ENCODE results near the gene KIRREL3.

The KIRREL3 gene

DNA sequence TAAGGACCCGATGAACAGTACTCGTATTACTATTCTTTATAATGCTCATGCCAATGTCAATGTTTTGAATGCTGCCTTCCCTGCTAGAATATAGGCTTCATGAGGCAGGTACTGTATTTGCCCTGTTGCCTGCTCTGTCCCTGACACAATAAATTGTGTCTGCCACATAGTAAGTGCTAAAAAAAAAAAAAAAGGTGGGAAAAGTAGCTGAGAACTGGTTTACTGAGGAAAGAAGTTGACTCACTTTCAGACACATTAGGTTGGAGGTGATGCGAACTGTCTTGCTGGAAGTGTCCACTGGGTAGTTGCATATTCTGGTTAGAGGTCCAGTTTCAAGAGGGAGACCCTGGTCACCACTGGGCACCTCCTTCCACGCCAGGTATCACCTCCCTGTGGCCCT lies 255.9 kb downstream of the KIRREL3 start:
- Histone ChIP-seq H3K4me1 (ENCODE audit: control insufficient read depth in 1 of 2, insufficient read depth in 2 of 2, low read length in 2 of 2) (no peaks in the 10 kb centered on the region), H3K27me3 (ENCODE audit: low read depth, low read length) (no peaks in the 10 kb centered on the region)

DNA sequence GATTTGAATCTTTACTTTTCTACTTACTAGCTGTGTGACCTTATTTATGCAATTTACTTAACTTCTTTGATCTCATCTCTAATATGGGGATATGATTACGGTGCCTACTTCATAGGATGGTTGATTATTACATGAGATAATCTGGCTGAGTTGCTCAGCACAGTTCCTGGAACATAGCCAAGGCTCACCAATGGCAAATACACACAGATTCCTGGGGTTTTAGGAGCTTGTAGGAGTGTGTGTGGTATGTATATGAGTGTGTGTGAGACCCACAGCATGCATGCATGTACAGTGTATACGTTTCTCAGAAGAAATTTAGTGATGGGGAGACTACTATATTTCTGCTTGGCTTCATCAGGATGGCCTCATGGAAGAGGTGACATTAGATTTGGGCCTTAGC lies 256.9 kb downstream of the KIRREL3 start:
- no peak overlapping the region for H3K4me3 ChIP-seq (ENCODE audit: low read depth in 1 of 2, low read length in 2 of 2)
- no peaks in the 10 kb centered on the region for H3K27me3 ChIP-seq (ENCODE audit: low read depth, low read length)
- peaks cover 0 to under 1% of the 10 kb centered on the region in 2 donors for H3K4me1 ChIP-seq (ENCODE audit: control insufficient read depth in 1 of 2, insufficient read depth in 2 of 2, low read length in 2 of 2)
- no peak overlapping the region for H3K27ac ChIP-seq (ENCODE audit: low read length)
- H3K9me3 ChIP-seq (ENCODE audit: control insufficient read depth in 1 of 2, low read length in 2 of 2), result no peaks in the 10 kb centered on the region
- H3K36me3 ChIP-seq (ENCODE audit: control insufficient read depth in 1 of 2, insufficient read depth in 2 of 2, low read length in 2 of 2), result no peaks in the 10 kb centered on the region

More for the DNA sequence above, 255.9 kb downstream of the KIRREL3 start:
- Histone ChIP-seq H3K36me3 (ENCODE audit: control insufficient read depth in 1 of 2, insufficient read depth in 2 of 2, low read length in 2 of 2) (no peaks in the 10 kb centered on the region), H3K27ac (ENCODE audit: low read length) (no peak overlapping the region), H3K4me3 (ENCODE audit: low read depth in 1 of 2, low read length in 2 of 2) (no peak overlapping the region), H3K9me3 (ENCODE audit: control insufficient read depth in 1 of 2, low read length in 2 of 2) (no peaks in the 10 kb centered on the region)

DNA sequence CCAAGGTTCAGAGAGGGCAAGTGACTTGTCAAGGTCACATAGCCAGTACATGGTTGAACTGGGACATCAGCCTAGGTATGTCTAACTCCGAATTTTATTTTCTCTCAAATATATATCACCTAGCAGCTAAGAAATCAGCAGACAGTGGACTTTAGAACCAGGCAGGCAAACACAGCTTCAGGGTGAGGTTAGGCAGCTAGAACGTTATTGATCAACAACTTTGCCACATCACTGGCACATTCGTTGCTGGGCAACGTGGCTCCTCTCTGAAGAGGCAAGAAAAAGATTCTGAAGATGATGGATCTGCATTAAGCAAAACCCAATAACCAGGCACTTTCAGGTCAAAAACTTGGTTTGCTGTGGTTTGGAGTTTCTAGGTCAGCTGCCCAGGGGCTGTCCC lies 258.0 kb downstream of the KIRREL3 start:
- Histone ChIP-seq H3K4me3 (ENCODE audit: low read depth in 1 of 2, low read length in 2 of 2) (no peak overlapping the region), H3K27ac (ENCODE audit: low read length) (no peak overlapping the region), H3K27me3 (ENCODE audit: low read depth, low read length) (no peaks in the 10 kb centered on the region), H3K4me1 (ENCODE audit: control insufficient read depth in 1 of 2, insufficient read depth in 2 of 2, low read length in 2 of 2) (peaks cover 0 to 7% of the 10 kb centered on the region in 2 donors), H3K36me3 (ENCODE audit: control insufficient read depth in 1 of 2, insufficient read depth in 2 of 2, low read length in 2 of 2) (no peaks in the 10 kb centered on the region), H3K9me3 (ENCODE audit: control insufficient read depth in 1 of 2, low read length in 2 of 2) (no peaks in the 10 kb centered on the region)

DNA sequence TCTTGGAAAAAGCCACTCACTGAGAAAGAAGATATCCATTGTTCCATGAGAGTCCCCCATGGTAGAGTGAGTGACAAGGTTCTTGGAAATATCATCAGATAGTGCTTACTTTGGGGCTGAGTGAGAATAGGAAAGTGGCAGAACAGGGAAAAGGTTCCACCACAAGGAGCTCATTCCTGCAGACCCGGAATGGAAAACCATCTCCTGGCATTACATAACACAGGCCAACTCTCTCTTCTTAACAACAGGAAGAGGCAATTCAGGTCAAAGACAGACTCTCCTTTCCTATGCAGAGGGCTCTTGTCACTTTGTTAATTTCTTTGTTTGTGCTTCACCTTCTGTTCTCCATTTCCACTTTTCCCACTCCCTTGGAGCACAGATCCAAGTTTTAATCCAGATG lies 259.7 kb downstream of the KIRREL3 start:
- Histone ChIP-seq H3K4me1 (ENCODE audit: control insufficient read depth in 1 of 2, insufficient read depth in 2 of 2, low read length in 2 of 2) (peaks cover 0 to 7% of the 10 kb centered on the region in 2 donors), H3K27ac (ENCODE audit: low read length) (no peak overlapping the region), H3K27me3 (ENCODE audit: low read depth, low read length) (no peaks in the 10 kb centered on the region), H3K9me3 (ENCODE audit: control insufficient read depth in 1 of 2, low read length in 2 of 2) (no peaks in the 10 kb centered on the region), H3K4me3 (ENCODE audit: low read depth in 1 of 2, low read length in 2 of 2) (no peak overlapping the region), H3K36me3 (ENCODE audit: control insufficient read depth in 1 of 2, insufficient read depth in 2 of 2, low read length in 2 of 2) (no peaks in the 10 kb centered on the region)

DNA sequence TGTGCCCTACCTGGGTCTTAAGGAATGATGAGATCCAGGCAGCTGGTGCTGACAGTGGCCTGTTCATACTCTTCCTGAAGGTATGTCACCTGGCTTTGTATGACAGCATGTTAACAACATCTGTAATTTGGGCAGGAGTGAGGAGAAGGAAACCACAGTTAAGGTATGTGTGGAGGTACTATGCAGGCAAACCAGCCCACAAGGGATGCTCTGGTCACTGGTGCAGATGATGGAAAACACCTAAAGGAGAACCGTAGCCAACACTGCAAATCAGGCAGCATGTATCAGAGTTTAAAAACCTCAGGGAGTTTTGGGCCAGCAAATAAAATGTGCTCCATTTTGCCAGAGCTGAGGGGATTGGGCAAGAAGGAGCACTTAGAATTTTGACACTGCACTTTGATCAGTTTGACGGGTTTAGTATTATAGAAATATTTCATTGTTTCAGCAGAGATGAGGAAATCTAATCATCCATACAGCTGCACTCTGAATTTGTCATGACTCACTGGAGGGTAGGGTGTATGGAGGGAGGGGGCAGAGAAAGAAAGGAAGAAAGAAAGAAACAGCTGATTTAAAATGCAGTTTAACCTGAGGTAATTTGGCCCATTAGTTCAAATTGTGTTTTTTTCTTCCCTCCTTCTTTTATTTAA lies 260.9 kb downstream of the KIRREL3 start:
- Histone ChIP-seq H3K27me3 (ENCODE audit: low read depth, low read length) (no peaks in the 10 kb centered on the region), H3K4me3 (ENCODE audit: low read depth in 1 of 2, low read length in 2 of 2) (no peak overlapping the region), H3K9me3 (ENCODE audit: control insufficient read depth in 1 of 2, low read length in 2 of 2) (no peaks in the 10 kb centered on the region), H3K27ac (ENCODE audit: low read length) (no peak overlapping the region), H3K36me3 (ENCODE audit: control insufficient read depth in 1 of 2, insufficient read depth in 2 of 2, low read length in 2 of 2) (no peaks in the 10 kb centered on the region), H3K4me1 (ENCODE audit: control insufficient read depth in 1 of 2, insufficient read depth in 2 of 2, low read length in 2 of 2) (peaks cover 0 to 7% of the 10 kb centered on the region in 2 donors)

DNA sequence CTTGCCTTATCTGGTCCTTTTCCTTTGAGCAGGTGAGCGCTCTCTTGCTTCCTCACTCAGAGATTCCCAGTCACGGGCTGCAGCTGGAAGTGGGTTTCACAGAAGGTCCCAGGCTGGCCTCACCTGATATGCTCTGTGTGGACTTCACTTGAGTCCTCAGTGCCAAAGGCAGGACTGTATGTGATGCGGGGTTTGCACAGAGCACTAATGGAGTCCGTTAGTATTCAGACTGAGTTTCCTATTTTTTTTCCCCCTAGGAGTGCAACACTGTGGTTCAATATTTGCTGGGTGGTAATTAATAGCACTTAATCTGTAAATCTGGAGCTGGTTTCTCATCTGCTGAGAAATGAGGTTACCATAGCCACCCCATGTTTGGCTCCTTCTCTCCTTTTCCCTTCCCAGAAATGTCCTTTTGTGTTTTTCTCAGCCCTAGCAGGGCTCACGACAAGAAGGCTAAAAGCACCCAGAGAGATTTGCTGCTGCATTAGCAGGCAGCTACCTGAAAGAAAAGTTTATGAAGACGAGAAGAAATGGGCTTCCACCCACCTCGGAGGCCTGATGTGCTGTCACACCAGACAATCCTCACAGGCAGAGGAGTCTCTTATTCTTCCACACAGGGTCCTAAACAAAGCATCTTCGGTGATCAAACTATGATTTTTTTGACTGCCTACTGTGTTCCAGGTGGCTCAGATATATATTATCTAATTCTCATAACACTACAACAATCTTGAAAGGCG lies 262.1 kb downstream of the KIRREL3 start:
- H3K27ac ChIP-seq (ENCODE audit: low read length), result no peak overlapping the region
- no peaks in the 10 kb centered on the region for H3K27me3 ChIP-seq (ENCODE audit: low read depth, low read length)
- H3K4me3 ChIP-seq (ENCODE audit: low read depth in 1 of 2, low read length in 2 of 2), result no peak overlapping the region
- H3K4me1 ChIP-seq (ENCODE audit: control insufficient read depth in 1 of 2, insufficient read depth in 2 of 2, low read length in 2 of 2), result peaks cover 0 to 7% of the 10 kb centered on the region in 2 donors
- no peaks in the 10 kb centered on the region for H3K9me3 ChIP-seq (ENCODE audit: control insufficient read depth in 1 of 2, low read length in 2 of 2)
- H3K36me3 ChIP-seq (ENCODE audit: control insufficient read depth in 1 of 2, insufficient read depth in 2 of 2, low read length in 2 of 2), result no peaks in the 10 kb centered on the region

DNA sequence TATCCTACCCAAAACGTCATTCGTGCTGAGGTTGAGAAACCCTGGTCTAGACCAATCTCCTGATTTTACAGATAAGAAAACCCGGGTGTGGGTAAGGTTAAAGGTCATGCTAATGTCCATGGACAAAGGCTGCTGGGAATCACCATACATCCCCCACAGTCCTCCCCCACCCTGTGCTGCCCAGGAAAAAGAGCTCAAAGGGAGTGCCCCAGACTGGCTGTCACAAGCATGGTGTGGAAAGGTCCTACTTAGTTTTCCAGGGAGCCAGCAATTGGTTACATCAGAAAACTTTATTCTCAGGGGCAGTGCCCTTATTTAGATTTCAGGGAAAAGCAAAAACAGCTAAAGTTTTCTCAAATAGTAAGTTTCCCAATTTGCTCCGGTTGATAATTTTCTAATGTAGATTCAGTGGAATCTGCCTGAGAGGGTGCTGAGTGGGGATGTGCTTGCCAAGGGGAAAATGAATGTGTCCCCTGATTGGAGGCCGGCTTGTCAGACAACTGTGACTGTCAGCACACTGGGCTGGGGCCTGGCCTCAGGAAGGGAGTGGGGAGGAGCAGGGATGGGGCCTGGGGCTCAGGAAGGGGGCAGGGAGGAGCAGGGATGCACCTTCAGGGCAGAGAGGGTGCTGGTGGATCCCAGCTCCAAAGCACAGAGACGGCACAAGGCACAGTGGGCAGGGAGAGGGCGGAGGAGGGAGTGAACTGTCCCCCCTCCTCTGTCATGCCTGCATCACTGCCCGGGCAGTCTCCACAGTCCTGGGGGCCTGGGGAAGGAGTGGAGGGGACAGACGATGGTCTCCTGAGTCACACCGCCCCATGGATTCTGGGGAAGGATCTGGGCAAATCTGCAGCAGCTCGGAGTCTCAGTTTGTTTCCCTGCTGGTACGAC lies 263.6 kb downstream of the KIRREL3 start:
- no peaks in the 10 kb centered on the region for H3K36me3 ChIP-seq (ENCODE audit: control insufficient read depth in 1 of 2, insufficient read depth in 2 of 2, low read length in 2 of 2)
- no peak overlapping the region for H3K27ac ChIP-seq (ENCODE audit: low read length)
- no peaks in the 10 kb centered on the region for H3K9me3 ChIP-seq (ENCODE audit: control insufficient read depth in 1 of 2, low read length in 2 of 2)
- H3K4me3 ChIP-seq (ENCODE audit: low read depth in 1 of 2, low read length in 2 of 2), result no peak overlapping the region
- H3K4me1 ChIP-seq (ENCODE audit: control insufficient read depth in 1 of 2, insufficient read depth in 2 of 2, low read length in 2 of 2), result peaks cover 0 to 7% of the 10 kb centered on the region in 2 donors
- H3K27me3 ChIP-seq (ENCODE audit: low read depth, low read length), result no peaks in the 10 kb centered on the region

DNA sequence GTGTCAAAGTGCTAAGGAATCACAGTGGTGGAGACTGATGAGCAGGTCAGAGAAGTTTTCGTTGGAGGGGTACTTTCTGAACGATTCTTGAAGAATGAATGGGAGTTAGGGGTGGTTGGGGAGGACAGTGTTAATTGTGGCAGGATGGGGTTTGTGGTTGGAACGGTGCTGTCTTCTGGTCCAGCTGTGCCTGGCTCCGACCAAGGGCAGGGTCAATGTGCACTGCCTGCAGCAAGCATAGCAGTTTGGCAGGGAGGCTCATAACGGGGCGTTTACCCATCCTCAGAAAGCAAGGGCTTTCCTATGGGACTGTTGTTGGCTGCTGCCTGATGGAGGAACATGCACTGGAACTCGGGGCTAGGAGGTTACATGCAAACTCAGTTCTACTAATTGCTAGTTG lies 265.8 kb downstream of the KIRREL3 start:
- H3K4me1 ChIP-seq (ENCODE audit: control insufficient read depth in 1 of 2, insufficient read depth in 2 of 2, low read length in 2 of 2), result peaks cover 0 to 7% of the 10 kb centered on the region in 2 donors
- no peaks in the 10 kb centered on the region for H3K36me3 ChIP-seq (ENCODE audit: control insufficient read depth in 1 of 2, insufficient read depth in 2 of 2, low read length in 2 of 2)
- no peak overlapping the region for H3K27ac ChIP-seq (ENCODE audit: low read length)
- H3K9me3 ChIP-seq (ENCODE audit: control insufficient read depth in 1 of 2, low read length in 2 of 2), result no peaks in the 10 kb centered on the region
- no peak overlapping the region for H3K4me3 ChIP-seq (ENCODE audit: low read depth in 1 of 2, low read length in 2 of 2)
- no peaks in the 10 kb centered on the region for H3K27me3 ChIP-seq (ENCODE audit: low read depth, low read length)

DNA sequence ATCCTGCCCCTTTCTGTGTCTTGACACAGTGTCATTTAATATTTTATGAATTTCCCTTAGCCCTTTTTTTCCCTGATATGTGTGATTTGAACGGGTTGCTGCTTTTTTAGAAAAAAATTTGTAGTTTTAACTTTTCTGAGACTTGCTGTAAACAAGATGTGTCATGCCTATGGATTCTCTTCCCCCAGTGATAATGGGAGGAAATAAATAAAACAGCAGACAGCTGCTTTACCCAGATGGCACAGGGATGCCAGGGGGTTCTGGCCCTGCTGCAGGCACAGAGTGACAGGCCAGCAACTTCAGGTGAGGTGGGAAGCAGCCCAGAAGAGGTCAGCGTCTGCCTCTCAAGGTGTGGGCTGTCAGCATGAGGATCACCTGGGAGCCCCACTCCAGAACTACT lies 266.9 kb downstream of the KIRREL3 start:
- Histone ChIP-seq H3K4me3 (ENCODE audit: low read depth in 1 of 2, low read length in 2 of 2) (no peak overlapping the region), H3K27me3 (ENCODE audit: low read depth, low read length) (no peaks in the 10 kb centered on the region), H3K27ac (ENCODE audit: low read length) (no peak overlapping the region), H3K9me3 (ENCODE audit: control insufficient read depth in 1 of 2, low read length in 2 of 2) (no peaks in the 10 kb centered on the region), H3K36me3 (ENCODE audit: control insufficient read depth in 1 of 2, insufficient read depth in 2 of 2, low read length in 2 of 2) (no peaks in the 10 kb centered on the region), H3K4me1 (ENCODE audit: control insufficient read depth in 1 of 2, insufficient read depth in 2 of 2, low read length in 2 of 2) (peaks cover 0 to 7% of the 10 kb centered on the region in 2 donors)

DNA sequence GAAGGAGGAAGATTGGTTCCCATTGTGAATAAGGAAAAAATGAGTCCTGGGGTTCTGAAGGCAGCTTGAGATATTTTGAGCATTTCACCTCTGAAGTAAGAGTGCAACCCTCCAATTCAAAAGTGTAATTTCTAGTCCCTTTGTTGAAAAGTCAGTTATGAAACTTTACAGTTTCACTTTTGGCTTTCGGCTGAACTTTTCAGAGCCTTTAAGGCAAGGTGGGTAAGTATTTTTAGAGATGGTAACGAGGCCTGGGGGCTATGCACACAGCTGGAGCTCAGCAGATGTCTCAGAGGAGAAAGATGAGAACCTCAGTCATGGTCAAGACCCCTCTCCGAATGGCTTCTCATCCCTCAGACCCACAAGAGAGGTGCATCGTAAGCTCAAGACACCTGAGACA lies 267.6 kb downstream of the KIRREL3 start:
- Histone ChIP-seq H3K4me3 (ENCODE audit: low read depth in 1 of 2, low read length in 2 of 2) (no peak overlapping the region), H3K4me1 (ENCODE audit: control insufficient read depth in 1 of 2, insufficient read depth in 2 of 2, low read length in 2 of 2) (no peaks in the 10 kb centered on the region), H3K27me3 (ENCODE audit: low read depth, low read length) (no peaks in the 10 kb centered on the region), H3K9me3 (ENCODE audit: control insufficient read depth in 1 of 2, low read length in 2 of 2) (no peaks in the 10 kb centered on the region), H3K27ac (ENCODE audit: low read length) (no peak overlapping the region), H3K36me3 (ENCODE audit: control insufficient read depth in 1 of 2, insufficient read depth in 2 of 2, low read length in 2 of 2) (no peaks in the 10 kb centered on the region)

DNA sequence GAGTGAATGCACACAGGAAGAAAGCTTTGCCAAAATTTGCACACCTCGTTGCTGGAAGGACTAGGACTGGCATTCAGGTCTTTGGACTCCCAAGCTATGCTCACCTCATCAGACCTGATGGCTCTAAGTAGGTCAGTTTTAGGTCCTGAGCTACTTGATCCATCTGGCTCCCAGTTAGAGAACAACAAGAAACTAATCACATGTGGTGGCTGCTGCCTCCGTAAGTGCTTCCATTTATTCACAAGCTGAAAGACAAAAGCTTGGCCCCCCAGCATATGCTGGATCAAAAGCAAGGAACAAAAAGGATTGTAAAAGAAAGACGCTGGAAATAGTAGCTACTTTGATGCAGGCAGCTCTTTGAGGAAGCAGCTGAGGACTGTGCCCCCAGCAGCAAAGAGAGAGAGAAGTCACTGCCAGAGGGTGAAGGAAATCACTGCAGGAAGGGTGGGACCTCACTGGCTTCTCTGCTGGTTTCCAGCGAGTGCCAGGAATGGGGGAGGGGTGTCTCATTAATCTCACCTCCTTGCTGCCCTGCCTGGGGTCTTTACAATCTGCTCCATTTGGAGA lies 268.9 kb downstream of the KIRREL3 start:
- Histone ChIP-seq H3K36me3 (ENCODE audit: control insufficient read depth in 1 of 2, insufficient read depth in 2 of 2, low read length in 2 of 2) (no peaks in the 10 kb centered on the region), H3K9me3 (ENCODE audit: control insufficient read depth in 1 of 2, low read length in 2 of 2) (no peaks in the 10 kb centered on the region), H3K27me3 (ENCODE audit: low read depth, low read length) (no peaks in the 10 kb centered on the region), H3K4me1 (ENCODE audit: control insufficient read depth in 1 of 2, insufficient read depth in 2 of 2, low read length in 2 of 2) (no peaks in the 10 kb centered on the region), H3K27ac (ENCODE audit: low read length) (no peak overlapping the region), H3K4me3 (ENCODE audit: low read depth in 1 of 2, low read length in 2 of 2) (no peak overlapping the region)

All from muscle layer of duodenum (tissue), 2 donors.